GM23338 (cell line): Measurements from ENCODE around the gene LIX1.

Experiments
- ZNF331 ChIP-seq: fragments of 250-450 bp; sonication (Bioruptor Pico); IDR thresholded peaks from 2 replicates; pipeline ENCODE4 v1.5.0; 2020; ENCODE audit warnings: low read depth, mild to moderate bottlenecking, moderate library complexity
- TF ChIP-seq, protein P1 (sequence below), 2 experiments: fragments of 200-600 bp in 1 of 2; sonication (generic) in 1 of 2; conservative IDR thresholded peaks; 2 replicates each; pipeline versions ENCODE4 v1.5.1 to v1.6.1; 2016 to 2017; ENCODE audit warnings: antibody characterized with exemption in 2 of 2, low read depth in 2 of 2, mild to moderate bottlenecking in 2 of 2, moderate library complexity in 1 of 2
- TF ChIP-seq, protein P2 (sequence below): IDR thresholded peaks from 2 replicates; pipeline ENCODE4 v1.6.1; 2016; ENCODE audit warnings: antibody characterized with exemption

- no peak for TF ChIP-seq ZNF331 (CRISPR knock-in tag)
- TF ChIP-seq, protein P1, sequence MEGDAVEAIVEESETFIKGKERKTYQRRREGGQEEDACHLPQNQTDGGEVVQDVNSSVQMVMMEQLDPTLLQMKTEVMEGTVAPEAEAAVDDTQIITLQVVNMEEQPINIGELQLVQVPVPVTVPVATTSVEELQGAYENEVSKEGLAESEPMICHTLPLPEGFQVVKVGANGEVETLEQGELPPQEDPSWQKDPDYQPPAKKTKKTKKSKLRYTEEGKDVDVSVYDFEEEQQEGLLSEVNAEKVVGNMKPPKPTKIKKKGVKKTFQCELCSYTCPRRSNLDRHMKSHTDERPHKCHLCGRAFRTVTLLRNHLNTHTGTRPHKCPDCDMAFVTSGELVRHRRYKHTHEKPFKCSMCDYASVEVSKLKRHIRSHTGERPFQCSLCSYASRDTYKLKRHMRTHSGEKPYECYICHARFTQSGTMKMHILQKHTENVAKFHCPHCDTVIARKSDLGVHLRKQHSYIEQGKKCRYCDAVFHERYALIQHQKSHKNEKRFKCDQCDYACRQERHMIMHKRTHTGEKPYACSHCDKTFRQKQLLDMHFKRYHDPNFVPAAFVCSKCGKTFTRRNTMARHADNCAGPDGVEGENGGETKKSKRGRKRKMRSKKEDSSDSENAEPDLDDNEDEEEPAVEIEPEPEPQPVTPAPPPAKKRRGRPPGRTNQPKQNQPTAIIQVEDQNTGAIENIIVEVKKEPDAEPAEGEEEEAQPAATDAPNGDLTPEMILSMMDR (conservative IDR thresholded peaks at IDR 0.05; ENCODE audit: low read depth in 2 of 2) = no peak
- TF ChIP-seq, protein P2, sequence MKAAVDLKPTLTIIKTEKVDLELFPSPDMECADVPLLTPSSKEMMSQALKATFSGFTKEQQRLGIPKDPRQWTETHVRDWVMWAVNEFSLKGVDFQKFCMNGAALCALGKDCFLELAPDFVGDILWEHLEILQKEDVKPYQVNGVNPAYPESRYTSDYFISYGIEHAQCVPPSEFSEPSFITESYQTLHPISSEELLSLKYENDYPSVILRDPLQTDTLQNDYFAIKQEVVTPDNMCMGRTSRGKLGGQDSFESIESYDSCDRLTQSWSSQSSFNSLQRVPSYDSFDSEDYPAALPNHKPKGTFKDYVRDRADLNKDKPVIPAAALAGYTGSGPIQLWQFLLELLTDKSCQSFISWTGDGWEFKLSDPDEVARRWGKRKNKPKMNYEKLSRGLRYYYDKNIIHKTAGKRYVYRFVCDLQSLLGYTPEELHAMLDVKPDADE = no peak
Measured at GRCh38 chr5:97073420-97073819, 69.0 kb downstream of the LIX1 start.
